Measurements from ENCODE around the gene PDE6C.

PDE6C gene

DNA sequence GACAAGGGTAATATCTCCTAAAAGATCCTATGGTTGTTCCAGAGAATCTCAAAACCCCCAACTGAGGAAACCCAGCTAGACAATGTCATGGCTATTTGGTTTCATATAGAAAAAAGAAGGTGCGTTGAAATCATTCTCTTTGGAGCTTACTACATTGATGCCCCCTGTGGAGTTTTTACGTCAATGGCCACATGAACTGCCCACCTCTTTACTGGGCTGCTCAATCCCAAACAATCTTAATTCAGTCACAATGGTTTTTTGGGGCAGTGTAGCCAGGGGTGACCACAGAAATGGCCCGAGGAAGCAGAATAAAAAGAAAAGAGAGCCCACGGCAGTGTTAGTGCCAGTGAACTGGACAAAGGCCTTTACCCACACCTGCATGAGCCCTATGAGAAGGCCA, 19.1 kb upstream of the PDE6C start:
- H3K27me3 ChIP-seq (replicated peaks in 2 of 5; ENCODE audit: control insufficient read depth in 4 of 5, insufficient read depth in 5 of 5, low read length in 4 of 5): no peaks in the 10 kb centered on the region
- DNase-seq: no peak
- CTCF ChIA-PET: interaction anchor here (0.6 kb wide), 1 partner anchor 15 kb away, joined by 3 read pairs; no protein-coding TSS in a partner anchor
- H3K36me3 ChIP-seq (ENCODE audit: control insufficient read depth in 4 of 4, insufficient read depth in 4 of 4, low read length in 3 of 4): no peaks in the 10 kb centered on the region
- no peaks in the 10 kb centered on the region for H3K9me3 ChIP-seq (ENCODE audit: control extremely low read depth in 1 of 5, control insufficient read depth in 4 of 5, insufficient read depth in 2 of 5, low read depth in 1 of 5, low read length in 4 of 5)
- H3K4me1 ChIP-seq (ENCODE audit: control extremely low read depth in 1 of 4, control insufficient read depth in 4 of 4, insufficient read depth in 4 of 4, low read length in 3 of 4): no peaks in the 10 kb centered on the region
- POLR2A ChIA-PET: no interaction called here
- H3K4me3 ChIP-seq (ENCODE audit: control insufficient read depth in 1 of 7, extremely low read depth in 1 of 7, insufficient read depth in 4 of 7, low read depth in 2 of 7, low read length in 6 of 7): no peak overlapping the region
- 92% methylated on average over 4 of the region's 4 CpGs for WGBS (ENCODE audit: insufficient coverage)
- H3K27ac ChIP-seq (ENCODE audit: insufficient read depth in 1 of 2, low read depth in 1 of 2, low read length in 2 of 2, poor library complexity in 1 of 2, severe bottlenecking in 2 of 2): no peak overlapping the region

DNA sequence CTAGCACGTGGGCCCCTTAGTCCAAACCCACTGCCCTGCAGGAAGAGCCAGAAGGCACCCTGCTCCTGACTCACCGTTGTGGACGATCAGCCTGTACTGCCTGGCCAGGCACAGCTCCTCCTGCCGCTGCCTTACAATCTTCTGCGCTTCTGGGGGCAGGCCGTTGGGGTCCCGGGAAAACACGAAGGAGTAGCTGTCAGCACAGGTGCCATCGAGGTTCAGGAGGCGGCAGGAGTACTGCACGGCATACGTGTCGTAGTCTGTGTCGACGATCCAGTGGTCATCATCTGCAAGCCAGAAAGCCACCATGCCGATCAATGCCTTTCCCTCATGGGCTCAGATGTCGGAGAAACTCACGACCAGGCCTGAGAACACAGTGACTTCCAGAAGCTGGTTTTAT, 18.6 kb upstream of the PDE6C start:
- POLR2A ChIA-PET: no interaction called here
- CTCF ChIA-PET: no interaction called here
- Histone ChIP-seq H3K27ac (ENCODE audit: insufficient read depth in 1 of 2, low read depth in 1 of 2, low read length in 2 of 2, poor library complexity in 1 of 2, severe bottlenecking in 2 of 2) (no peak overlapping the region), H3K27me3 (replicated peaks in 2 of 5; ENCODE audit: control insufficient read depth in 4 of 5, insufficient read depth in 5 of 5, low read length in 4 of 5) (peaks cover 0 to 2% (median 0%) of the 10 kb centered on the region in 5 experiments), H3K4me3 (ENCODE audit: control insufficient read depth in 1 of 7, extremely low read depth in 1 of 7, insufficient read depth in 4 of 7, low read depth in 2 of 7, low read length in 6 of 7) (no peak overlapping the region), H3K36me3 (ENCODE audit: control insufficient read depth in 4 of 4, insufficient read depth in 4 of 4, low read length in 3 of 4) (no peaks in the 10 kb centered on the region), H3K9me3 (ENCODE audit: control extremely low read depth in 1 of 5, control insufficient read depth in 4 of 5, insufficient read depth in 2 of 5, low read depth in 1 of 5, low read length in 4 of 5) (no peaks in the 10 kb centered on the region), H3K4me1 (ENCODE audit: control extremely low read depth in 1 of 4, control insufficient read depth in 4 of 4, insufficient read depth in 4 of 4, low read length in 3 of 4) (no peaks in the 10 kb centered on the region)
- no peak for DNase-seq
- WGBS (ENCODE audit: insufficient coverage): 96% methylated on average over 18 of the region's 18 CpGs

DNA sequence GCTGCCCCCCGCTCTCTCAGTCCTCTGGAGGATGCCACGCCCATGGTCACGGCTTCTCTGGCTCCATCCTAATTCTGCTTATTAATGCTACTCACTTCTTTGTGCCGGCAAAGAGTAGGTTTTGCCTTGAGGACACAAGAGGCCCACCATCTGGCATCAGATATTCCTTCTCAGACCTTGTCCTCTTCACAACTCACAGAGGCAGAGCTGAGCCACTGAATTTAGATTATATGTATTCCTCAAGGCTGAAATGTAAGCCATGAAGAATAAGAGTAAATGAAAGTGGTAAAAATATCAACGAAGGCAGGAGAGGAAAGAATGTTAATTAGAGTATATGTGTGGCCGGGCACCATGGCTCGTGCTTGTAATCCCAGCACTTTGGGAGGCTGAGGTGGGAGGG, 17.8 kb upstream of the PDE6C start:
- H3K36me3 ChIP-seq (ENCODE audit: control insufficient read depth in 4 of 4, insufficient read depth in 4 of 4, low read length in 3 of 4): no peaks in the 10 kb centered on the region
- H3K4me3 ChIP-seq (ENCODE audit: control insufficient read depth in 1 of 7, extremely low read depth in 1 of 7, insufficient read depth in 4 of 7, low read depth in 2 of 7, low read length in 6 of 7): no peak overlapping the region
- no peak for DNase-seq
- H3K9me3 ChIP-seq (ENCODE audit: control extremely low read depth in 1 of 5, control insufficient read depth in 4 of 5, insufficient read depth in 2 of 5, low read depth in 1 of 5, low read length in 4 of 5): no peaks in the 10 kb centered on the region
- CTCF ChIA-PET: no interaction called here
- POLR2A ChIA-PET: no interaction called here
- 93% methylated on average over 7 of the region's 7 CpGs for whole genome bisulfite sequencing (ENCODE audit: insufficient coverage)
- H3K4me1 ChIP-seq (ENCODE audit: control extremely low read depth in 1 of 4, control insufficient read depth in 4 of 4, insufficient read depth in 4 of 4, low read length in 3 of 4): no peaks in the 10 kb centered on the region
- peaks cover 0 to 2% (median under 1%) of the 10 kb centered on the region in 5 experiments for H3K27me3 ChIP-seq (replicated peaks in 2 of 5; ENCODE audit: control insufficient read depth in 4 of 5, insufficient read depth in 5 of 5, low read length in 4 of 5)
- H3K27ac ChIP-seq (ENCODE audit: insufficient read depth in 1 of 2, low read depth in 1 of 2, low read length in 2 of 2, poor library complexity in 1 of 2, severe bottlenecking in 2 of 2): no peak overlapping the region

DNA sequence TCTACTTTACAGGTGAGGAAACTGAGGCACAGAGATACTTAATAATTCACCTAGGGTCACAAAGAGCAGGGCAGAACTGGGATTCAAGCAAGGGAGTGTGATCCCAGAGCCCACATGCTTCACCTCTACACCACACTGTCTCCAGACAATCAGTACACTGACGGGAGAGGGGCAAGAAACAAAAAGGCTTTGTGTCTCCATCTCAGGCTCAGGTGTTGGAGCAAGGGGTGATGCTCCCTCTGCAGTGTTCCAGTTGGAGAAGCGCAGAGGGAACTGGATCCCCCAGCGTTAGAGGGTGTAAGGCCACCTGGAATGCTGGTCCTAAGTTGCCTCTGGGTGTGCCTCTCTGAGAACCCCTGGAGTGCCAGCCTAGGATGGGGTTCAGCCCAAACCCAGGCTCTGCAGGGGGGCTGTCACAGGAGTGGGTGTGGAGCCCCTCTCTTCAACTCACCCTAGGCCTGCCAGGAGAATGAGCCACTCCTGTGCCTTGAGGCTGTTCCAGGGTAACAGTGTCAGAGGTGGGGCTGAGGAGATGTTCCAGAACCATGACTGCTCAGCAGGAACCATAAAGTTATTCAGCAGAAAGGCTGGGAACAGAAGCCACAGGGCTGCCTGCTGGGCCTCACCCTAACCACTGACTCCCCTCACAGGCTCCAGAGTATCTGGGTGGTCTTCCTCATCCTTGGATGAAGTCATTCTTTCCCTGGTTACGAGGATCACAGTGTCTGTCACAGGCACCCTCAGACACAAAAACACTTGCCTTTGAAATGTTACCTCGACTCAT, 16.8 kb upstream of the PDE6C start:
- ChIA-PET CTCF (no interaction called here), POLR2A (no interaction called here)
- no peak for DNase-seq
- Histone ChIP-seq H3K27me3 (replicated peaks in 2 of 5; ENCODE audit: control insufficient read depth in 4 of 5, insufficient read depth in 5 of 5, low read length in 4 of 5) (peaks cover 0 to 13% (median 7%) of the 10 kb centered on the region in 5 experiments), H3K27ac (ENCODE audit: insufficient read depth in 1 of 2, low read depth in 1 of 2, low read length in 2 of 2, poor library complexity in 1 of 2, severe bottlenecking in 2 of 2) (no peak overlapping the region), H3K4me1 (ENCODE audit: control extremely low read depth in 1 of 4, control insufficient read depth in 4 of 4, insufficient read depth in 4 of 4, low read length in 3 of 4) (peaks cover 0 to 4% (median 1%) of the 10 kb centered on the region in 4 experiments), H3K9me3 (ENCODE audit: control extremely low read depth in 1 of 5, control insufficient read depth in 4 of 5, insufficient read depth in 2 of 5, low read depth in 1 of 5, low read length in 4 of 5) (no peaks in the 10 kb centered on the region), H3K4me3 (ENCODE audit: control insufficient read depth in 1 of 7, extremely low read depth in 1 of 7, insufficient read depth in 4 of 7, low read depth in 2 of 7, low read length in 6 of 7) (no peak overlapping the region), H3K36me3 (ENCODE audit: control insufficient read depth in 4 of 4, insufficient read depth in 4 of 4, low read length in 3 of 4) (no peaks in the 10 kb centered on the region)
- WGBS (ENCODE audit: insufficient coverage): 96% methylated on average over 4 of the region's 5 CpGs

DNA sequence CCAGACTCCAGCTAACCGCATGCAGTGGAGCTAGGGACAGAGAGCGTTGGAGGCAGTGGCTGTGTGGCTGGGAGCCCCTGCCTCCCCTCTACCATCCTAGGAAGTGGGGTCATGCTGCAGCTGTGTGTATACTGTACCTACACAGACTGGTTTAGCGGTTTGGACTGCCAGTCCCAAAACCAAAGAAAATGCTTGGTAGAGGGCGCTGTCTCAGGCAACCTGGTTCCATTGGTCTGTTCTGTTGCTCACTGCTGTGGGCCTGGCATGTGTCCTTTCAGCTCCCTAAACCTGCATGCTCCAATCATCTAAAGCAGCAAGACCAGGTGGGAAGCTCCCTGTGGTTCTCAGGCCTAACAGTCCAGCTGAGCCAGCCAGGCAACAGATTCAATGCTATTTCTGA, 15.8 kb upstream of the PDE6C start:
- ChIA-PET POLR2A (interaction anchor here (0.6 kb wide), 1 partner anchor 9 kb away, joined by 3 read pairs; no protein-coding TSS in a partner anchor), CTCF (no interaction called here)
- H3K27me3 ChIP-seq (replicated peaks in 2 of 5; ENCODE audit: control insufficient read depth in 4 of 5, insufficient read depth in 5 of 5, low read length in 4 of 5): peaks cover 0 to 19% (median 9%) of the 10 kb centered on the region in 5 experiments
- H3K36me3 ChIP-seq (ENCODE audit: control insufficient read depth in 4 of 4, insufficient read depth in 4 of 4, low read length in 3 of 4): no peaks in the 10 kb centered on the region
- H3K4me3 ChIP-seq (ENCODE audit: control insufficient read depth in 1 of 7, extremely low read depth in 1 of 7, insufficient read depth in 4 of 7, low read depth in 2 of 7, low read length in 6 of 7): no peak overlapping the region
- peaks cover under 1 to 11% (median 7%) of the 10 kb centered on the region in 4 experiments for H3K4me1 ChIP-seq (ENCODE audit: control extremely low read depth in 1 of 4, control insufficient read depth in 4 of 4, insufficient read depth in 4 of 4, low read length in 3 of 4)
- 96% methylated on average over 4 of the region's 4 CpGs for WGBS (ENCODE audit: insufficient coverage)
- no peak for DNase-seq
- no peak overlapping the region for H3K27ac ChIP-seq (ENCODE audit: insufficient read depth in 1 of 2, low read depth in 1 of 2, low read length in 2 of 2, poor library complexity in 1 of 2, severe bottlenecking in 2 of 2)
- no peaks in the 10 kb centered on the region for H3K9me3 ChIP-seq (ENCODE audit: control extremely low read depth in 1 of 5, control insufficient read depth in 4 of 5, insufficient read depth in 2 of 5, low read depth in 1 of 5, low read length in 4 of 5)

DNA sequence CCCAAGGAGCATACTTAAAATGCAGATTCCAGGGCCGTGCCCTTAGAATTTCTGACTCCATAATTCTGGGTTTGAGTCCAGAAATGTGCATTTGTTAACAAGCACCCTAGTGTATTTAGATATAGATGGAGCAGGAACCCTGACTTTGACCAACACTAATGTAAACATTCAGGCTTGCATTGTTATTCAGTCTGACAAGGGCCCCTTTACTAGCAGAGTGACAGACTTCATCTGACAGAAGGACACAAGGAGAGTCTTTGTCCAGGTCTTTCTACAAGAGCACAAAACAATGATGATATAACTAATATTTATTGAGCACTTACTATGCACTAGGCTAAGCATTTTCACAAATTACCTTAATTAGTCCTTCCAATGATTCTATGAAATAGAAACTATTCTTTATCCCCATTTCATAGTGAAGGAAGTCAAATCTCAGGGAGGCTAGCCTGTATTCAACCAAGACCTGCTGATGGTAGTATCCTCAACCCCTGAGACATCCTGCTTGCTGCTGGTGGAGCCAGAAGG, 15.2 kb upstream of the PDE6C start:
- WGBS (ENCODE audit: insufficient coverage): 100% methylated on average over 1 of the region's 1 CpG
- no peak for DNase-seq
- Histone ChIP-seq H3K36me3 (ENCODE audit: control insufficient read depth in 4 of 4, insufficient read depth in 4 of 4, low read length in 3 of 4) (no peaks in the 10 kb centered on the region), H3K4me1 (ENCODE audit: control extremely low read depth in 1 of 4, control insufficient read depth in 4 of 4, insufficient read depth in 4 of 4, low read length in 3 of 4) (peaks cover 3 to 14% (median 11%) of the 10 kb centered on the region in 4 experiments), H3K27me3 (replicated peaks in 2 of 5; ENCODE audit: control insufficient read depth in 4 of 5, insufficient read depth in 5 of 5, low read length in 4 of 5) (peaks cover 0 to 25% (median 14%) of the 10 kb centered on the region in 5 experiments), H3K4me3 (ENCODE audit: control insufficient read depth in 1 of 7, extremely low read depth in 1 of 7, insufficient read depth in 4 of 7, low read depth in 2 of 7, low read length in 6 of 7) (no peak overlapping the region), H3K27ac (ENCODE audit: insufficient read depth in 1 of 2, low read depth in 1 of 2, low read length in 2 of 2, poor library complexity in 1 of 2, severe bottlenecking in 2 of 2) (no peak overlapping the region), H3K9me3 (ENCODE audit: control extremely low read depth in 1 of 5, control insufficient read depth in 4 of 5, insufficient read depth in 2 of 5, low read depth in 1 of 5, low read length in 4 of 5) (no peaks in the 10 kb centered on the region)
- CTCF ChIA-PET: no interaction called here
- POLR2A ChIA-PET: interaction anchor here (0.6 kb wide), 1 partner anchor 8 kb away, joined by 3 read pairs; no protein-coding TSS in a partner anchor

DNA sequence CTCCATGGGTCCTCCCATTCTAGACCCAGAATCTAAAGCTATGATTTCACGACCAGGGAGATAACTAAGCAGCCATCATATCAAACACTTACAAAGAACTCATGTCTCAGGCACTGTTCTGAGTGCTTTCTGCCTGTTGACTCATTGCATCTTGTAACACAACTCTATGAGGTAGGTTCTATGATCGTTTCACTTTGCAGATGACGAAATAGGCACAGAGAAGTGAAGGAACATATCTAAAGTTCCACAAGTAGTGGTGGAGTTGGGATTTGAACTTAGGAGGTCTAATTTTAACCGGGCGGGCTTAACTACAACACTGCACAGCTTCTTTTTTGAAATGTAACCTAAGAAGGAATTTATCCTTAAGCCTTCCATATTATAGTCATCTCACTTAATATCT, 14.2 kb upstream of the PDE6C start:
- ChIA-PET POLR2A (no interaction called here), CTCF (interaction anchor here (0.9 to 2.6 kb wide), 2 partner anchors 30 to 43 kb away, joined by 3 to 7 read pairs; no protein-coding TSS in a partner anchor)
- H3K27me3 ChIP-seq (replicated peaks in 2 of 5; ENCODE audit: control insufficient read depth in 4 of 5, insufficient read depth in 5 of 5, low read length in 4 of 5): peaks cover 1 to 35% (median 20%) of the 10 kb centered on the region in 5 experiments
- no peaks in the 10 kb centered on the region for H3K36me3 ChIP-seq (ENCODE audit: control insufficient read depth in 4 of 4, insufficient read depth in 4 of 4, low read length in 3 of 4)
- peaks cover 3 to 14% (median 11%) of the 10 kb centered on the region in 4 experiments for H3K4me1 ChIP-seq (ENCODE audit: control extremely low read depth in 1 of 4, control insufficient read depth in 4 of 4, insufficient read depth in 4 of 4, low read length in 3 of 4)
- no peak for DNase-seq
- H3K9me3 ChIP-seq (ENCODE audit: control extremely low read depth in 1 of 5, control insufficient read depth in 4 of 5, insufficient read depth in 2 of 5, low read depth in 1 of 5, low read length in 4 of 5): no peaks in the 10 kb centered on the region
- 100% methylated on average over 5 of the region's 5 CpGs for WGBS (ENCODE audit: insufficient coverage)
- no peak overlapping the region for H3K4me3 ChIP-seq (ENCODE audit: control insufficient read depth in 1 of 7, extremely low read depth in 1 of 7, insufficient read depth in 4 of 7, low read depth in 2 of 7, low read length in 6 of 7)
- no peak overlapping the region for H3K27ac ChIP-seq (ENCODE audit: insufficient read depth in 1 of 2, low read depth in 1 of 2, low read length in 2 of 2, poor library complexity in 1 of 2, severe bottlenecking in 2 of 2)

All from common myeloid progenitor, CD34-positive (primary cell).